Stimulated activated CD8-positive, alpha-beta memory T cell treated with anti-CD3 and anti-CD28 coated beads, Interleukin-12 subunit alpha, Interleukin-12 subunit beta, amount 100 ng/mL, for 4 hours (primary cell): ENCODE measurements around the gene VMP1.
"Not testable (repeated sequence)": the region's sequence is repeated elsewhere in the genome, so short reads cannot be mapped to it uniquely, and the experiment has no call there.

Source experiments
- DNase-seq: peaks from one replicate; pipeline ENCODE4 v3.0.0-alpha.2; 2020; ENCODE audit warnings: low read depth

VMP1 gene

DNA sequence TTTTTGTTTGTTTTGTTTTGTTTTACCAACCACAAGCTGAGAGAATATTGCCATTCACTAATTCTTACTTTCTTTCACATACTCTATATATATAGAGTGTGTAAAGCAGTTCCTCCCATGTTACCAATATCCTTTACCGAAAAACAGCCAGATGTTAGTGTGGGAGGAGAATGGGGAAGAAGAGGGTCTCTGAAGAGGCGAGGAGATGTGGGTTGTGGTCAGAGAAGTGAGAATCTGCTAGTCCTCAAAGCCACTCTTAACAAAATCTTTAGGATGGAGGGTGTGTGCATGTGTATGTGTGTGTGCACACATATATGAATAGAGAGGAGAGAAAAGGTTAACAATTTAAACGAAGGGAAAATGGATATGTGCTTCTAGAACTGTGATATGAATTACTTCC is 104.7 kb downstream of the VMP1 start:
- DNase-seq: no peak

DNA sequence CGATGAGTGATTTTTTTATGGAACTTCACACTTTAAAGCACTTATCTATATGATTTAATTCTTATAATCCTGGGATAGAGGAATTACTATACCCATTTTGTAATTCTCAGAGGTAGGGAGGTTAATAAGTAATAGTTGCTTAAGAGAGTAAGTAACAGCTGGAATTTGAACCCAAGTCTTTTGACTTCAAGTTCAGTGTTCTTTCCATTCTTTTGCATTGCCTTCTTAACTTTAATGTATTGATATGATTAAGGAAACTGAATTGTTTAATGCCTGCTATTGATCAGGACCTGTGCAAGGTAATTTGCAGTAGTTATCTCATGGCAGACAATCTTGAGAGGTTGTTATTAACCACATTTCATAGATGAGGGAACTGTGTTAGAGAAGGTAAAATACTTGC is 106.8 kb downstream of the VMP1 start:
- no peak for DNase-seq

DNA sequence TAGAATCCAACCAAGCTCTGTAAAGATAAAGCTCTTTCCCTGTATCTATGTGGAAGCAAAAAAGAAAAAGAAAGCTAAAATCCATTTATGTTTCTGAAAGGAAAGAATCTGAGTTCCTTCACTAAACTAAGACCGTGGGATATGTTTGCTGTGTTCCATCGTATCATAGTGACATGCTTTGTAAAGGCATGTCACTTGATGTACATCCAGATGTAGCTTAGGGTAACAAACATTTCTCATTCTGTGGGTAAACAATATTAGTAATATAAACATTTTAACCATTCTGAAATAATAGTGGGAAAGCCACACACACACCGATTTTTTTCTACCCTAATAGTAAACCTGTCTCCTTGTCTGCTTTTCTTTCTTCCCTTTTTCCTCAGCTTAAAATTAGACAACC is 107.2 kb downstream of the VMP1 start:
- no peak for DNase-seq

DNA sequence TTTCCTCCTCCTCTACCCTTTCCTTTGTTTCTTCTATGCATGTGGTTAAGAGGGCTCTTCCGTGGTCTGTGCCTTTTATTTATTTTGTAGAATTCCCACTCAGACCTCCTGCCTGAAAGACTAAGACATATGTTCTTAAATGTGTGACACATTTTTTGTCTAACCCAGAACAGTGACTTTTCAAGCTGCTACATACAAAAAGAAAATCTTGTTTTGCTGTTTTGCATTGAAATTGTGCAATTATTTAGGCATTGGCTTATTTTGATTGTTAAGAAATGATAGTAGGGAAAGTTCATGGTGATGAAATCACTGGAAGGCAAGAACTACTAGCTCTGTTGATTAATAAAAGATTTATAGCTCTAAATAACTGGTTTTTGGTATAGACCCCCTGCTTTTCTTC is 108.5 kb downstream of the VMP1 start:
- no peak for DNase-seq

DNA sequence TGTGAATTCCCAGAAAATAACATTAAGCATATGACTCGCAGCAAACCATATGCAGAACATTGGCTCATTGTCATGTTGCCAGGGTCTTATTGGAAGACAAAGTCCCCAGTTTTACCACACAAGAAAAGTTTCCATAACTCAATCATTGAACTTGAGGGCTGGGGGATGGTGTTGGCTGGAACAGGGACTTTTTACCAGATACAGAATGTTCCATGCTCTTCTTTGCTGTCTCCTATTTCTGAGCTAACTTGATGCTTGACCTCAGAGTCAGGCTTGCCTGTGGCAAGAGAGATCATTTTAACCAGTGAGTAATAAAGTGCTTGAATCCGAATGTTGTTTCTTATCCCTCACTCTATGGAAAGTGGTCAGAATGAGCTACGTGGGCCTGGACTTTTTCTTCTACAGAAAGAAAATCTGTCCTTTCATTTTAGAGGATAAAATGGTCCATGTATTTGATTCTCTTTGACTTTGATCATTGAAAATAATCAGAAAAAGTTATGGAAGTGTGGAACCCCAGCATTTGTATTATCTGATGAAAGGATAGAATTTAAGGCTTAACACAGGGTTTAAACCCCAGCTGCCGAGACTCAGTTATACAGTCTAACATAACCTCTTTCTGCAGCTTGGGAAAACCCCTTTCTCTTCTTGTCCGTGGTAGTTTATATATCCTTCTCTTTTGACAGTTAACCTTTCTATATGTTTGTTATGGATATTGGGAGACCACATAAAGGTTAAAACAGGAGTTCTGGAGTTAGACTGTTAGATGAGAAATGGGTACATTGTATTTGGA is 118.3 kb downstream of the VMP1 start:
- no peak for DNase-seq

DNA sequence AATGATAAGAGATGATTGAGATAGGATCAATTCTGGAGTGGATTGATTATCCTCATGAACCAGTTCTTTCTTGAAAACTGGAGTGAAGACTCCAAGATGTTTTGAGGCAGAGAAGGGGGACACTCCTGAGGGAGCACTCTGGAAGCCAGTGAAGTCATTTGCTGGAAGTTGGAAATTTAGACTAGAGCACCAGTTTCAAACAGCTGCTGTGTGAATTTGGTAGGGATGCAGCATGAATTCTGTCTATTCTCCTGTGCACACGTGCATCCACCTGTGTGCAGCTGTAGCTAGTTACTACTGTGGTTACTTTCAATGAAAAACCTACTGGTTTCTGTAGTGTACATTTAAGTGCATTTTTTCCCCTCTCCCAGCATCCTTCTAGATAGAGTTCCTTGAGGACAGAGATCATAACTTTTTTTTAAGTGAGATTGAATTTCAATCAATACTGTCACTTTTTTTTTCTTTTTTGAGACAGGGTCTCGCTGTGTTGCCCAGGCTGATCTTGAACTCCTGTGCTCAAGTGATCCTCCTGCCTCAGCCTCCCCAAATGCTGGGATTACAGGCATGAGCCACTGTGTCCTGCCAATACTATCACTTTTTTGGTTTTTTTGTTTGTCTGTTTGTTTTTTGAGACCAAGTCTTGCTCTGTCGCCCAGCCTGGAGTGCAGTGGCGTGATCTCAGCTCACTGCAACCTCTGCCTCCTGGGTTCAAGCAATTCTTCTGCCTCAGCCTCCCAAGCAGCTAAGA is 119.4 kb downstream of the VMP1 start:
- no peak for DNase-seq

DNA sequence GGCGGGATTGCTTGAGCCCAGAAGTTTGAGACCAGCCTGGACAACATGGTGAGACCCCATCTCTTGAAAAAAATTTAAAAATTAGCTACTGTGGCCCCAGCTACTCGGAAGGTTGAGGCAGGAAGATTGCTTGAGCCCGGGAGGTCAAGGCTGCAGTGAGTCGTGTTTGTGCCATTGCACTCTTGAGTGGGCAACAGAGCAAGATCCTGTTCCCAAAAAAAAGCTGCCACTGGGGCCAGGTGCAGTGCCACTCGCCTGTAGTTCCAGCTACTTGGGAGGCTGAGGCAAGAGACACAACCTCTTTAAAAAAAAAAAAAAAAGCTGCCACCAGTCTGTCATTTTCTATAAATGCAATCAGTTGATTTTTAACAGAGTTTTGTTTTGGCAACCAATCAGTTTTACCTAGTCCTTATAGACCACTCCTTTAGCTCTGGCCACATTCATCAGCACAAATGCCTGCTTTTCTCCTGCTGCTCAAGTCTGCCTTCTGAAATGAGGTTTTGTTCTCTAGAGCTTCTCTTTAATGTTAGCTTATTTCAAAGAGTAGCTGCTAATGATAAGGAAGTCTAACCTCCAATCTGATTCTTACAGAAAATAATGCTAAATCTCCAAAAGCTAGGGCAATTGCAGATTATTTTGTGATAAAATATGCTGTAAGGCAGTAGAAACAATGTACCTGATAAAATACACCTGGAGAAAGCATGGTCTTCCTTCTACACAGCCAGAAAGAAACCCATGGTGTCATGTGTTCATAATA is 120.4 kb downstream of the VMP1 start:
- no peak for DNase-seq

DNA sequence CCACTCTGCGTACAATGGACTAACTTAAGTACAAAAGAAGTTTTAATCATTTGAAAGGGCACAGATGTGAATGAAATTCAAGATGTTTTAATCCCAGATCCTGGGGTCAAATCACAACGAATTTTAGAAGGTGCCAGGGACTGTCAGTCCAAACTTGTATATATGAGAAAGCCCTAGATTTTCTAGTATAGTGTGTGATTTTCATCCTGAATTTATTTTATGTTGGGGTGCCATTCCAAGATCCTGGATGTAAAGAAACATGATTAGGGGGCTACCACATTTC is 121.0 kb downstream of the VMP1 start:
- no peak for DNase-seq

DNA sequence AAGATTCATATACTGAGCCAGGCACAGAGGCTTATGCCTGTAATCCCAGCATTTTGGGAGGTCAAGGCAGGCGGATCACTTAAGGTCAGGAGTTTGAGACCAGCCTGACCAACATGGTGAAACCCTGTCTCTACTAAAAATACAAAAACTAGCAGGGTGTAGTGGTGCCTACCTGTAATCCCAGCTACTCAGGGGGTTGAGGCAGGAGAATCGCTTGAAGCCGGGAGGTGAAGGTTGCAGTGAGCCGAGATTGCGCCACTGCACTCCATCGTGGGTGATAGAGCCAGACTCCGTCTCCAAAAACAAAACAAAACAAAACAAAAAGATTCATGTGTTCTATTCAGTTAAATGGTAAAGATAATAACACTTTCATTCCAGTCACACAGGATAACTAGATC is 121.4 kb downstream of the VMP1 start:
- not testable (repeated sequence) for DNase-seq

DNA sequence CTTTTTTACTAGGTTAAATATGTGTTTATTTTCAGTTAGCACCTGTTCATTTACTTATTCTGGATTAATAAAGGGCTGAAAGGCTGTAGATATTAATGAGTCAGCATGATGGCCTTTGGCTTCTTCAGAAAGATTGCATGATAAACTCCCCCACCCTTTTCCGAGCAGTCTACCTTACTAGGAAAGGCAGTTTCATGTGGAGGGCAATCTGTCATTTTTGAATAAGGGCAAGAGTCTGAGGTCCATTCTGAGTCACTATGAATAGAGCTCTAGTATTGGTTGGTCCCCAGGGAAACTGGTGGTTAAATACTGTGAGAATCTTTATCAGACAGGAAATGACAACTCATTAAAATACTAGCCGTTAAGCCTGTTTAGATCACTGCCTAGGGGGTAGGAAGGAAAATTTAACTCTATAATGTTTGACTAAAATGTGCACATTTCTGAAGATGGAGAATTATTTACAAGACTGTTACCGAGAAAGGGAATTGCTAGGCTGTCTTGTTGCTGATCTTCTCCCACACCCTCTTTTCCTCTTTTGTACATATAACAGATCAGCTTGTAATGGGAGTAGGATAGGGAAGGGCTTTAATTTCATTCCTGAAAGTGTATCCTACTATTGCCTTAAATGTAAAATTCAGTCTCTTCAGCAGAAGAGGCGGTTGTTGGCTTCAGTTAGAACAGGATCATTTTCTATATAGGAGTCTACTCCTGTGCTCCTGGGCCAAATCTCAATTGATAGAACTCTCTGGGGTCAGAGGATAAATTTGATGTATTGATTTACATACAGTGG is 122.0 kb downstream of the VMP1 start:
- DNase-seq: no peak

DNA sequence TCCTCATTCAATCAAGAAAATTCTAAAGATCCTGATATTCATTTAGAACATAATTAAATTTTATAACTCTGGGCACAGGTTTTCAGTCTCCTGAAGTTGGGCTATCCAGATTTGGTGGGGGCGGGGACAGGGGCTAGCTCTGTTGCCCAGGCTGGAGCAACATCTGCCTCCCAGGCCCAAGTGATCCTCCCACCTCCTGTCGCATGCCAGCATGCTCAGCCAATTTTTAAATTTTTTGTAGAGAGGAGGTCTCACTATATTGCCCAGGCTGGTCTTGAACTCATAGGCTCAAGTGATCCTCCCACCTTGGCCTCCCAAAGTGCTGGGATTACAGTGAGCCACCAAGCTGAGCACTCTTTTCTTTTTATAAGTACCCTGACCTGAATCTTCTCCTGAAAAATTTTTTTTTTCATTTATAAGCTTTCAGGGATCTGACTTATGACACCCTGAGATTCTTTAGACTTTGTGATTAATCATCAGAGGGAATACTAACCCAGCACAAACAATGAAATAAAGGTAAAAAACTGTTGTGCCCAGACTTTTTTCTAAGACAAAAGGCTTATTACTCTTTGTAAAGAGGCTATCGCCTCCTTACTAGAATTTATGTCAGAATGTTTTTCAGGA is 122.7 kb downstream of the VMP1 start:
- no peak for DNase-seq

DNA sequence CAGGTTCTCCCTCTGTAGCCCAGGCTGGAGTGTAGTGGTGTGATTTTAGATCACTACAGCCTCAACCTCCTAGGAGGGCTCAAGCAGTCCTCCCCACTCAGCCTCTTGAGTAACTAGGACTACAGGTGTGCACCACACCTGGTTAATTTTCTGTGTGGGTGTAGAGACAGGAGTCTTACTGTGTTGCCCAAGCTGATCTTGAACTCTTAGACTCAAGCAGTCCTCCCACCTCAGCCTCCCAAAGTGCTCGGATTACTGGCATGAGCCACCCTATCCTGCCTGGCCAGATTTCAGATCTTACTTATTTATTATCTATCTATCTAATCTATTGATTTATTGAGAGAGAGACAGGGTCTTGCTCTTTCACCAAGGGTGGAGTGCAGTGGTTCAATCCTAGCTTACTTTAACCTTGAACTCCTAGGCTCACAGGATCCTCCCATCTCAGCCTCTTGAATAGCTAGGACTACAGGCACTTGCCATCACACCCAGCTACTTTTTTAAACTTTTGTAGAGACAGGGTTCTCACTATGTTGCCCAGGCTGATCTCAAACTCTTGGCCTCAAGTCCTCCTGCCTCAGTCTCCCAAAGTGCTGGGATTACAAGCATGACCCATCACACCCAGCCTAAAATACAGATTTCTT is 123.5 kb downstream of the VMP1 start:
- DNase-seq: no peak

DNA sequence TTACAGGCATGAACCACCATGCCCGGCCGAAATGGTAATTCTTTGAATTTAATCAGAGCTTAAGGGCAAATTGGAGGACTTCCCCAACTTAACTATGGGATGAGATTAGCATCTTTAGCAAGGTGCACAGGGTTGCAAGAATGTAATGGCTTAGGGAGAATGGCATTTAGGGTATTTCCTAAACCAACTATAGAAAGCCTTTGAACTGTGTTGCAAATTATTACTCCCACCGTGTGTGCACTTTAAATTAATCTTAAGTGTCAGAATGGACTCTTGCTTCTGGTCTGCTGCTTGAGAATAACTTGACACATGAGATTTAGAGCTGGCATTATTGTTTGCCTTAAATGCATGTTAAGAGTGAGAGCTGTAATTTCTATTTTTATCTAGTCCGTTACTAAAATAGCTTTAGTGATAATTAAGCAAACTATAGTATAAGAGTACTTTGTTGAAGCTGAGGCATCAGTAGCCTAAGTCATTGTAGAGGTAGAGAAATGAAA is 125.5 kb downstream of the VMP1 start:
- DNase-seq: no peak

DNA sequence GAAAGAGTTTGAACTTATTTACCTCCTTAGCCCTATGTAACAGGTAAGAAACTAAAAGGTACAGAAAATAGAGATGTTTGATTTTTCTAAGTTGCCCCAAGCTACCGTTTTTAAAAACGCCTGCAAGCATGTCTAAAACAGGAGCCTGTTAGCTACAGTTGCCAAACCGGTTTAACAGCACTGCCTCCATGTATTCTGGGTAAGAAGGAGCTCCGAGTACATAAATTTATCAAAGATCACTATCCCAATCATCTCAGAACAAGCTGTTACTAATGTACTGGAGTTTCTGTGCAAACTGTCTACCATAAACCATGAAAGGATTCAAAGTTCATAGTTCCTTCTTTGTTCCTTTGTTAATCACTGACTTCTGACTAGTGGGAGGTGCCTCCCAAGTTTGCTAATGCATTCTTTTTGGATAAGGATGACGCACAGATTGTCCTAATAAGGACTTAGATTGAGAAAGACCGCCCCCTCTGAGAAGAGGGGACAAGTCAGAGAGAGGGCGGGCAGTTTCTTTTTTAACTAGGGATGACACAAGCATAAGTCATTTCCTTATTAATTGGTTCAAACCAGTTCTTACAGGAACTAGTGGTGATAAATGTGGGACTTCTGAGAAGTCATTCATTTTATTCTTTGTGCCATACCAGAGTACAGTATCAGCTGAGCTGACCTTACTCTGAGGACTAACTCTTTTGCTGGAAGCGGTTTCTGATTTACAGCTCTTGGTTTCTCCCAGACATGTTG is 130.0 kb downstream of the VMP1 start:
- peak; percentile 19 for DNase-seq

DNA sequence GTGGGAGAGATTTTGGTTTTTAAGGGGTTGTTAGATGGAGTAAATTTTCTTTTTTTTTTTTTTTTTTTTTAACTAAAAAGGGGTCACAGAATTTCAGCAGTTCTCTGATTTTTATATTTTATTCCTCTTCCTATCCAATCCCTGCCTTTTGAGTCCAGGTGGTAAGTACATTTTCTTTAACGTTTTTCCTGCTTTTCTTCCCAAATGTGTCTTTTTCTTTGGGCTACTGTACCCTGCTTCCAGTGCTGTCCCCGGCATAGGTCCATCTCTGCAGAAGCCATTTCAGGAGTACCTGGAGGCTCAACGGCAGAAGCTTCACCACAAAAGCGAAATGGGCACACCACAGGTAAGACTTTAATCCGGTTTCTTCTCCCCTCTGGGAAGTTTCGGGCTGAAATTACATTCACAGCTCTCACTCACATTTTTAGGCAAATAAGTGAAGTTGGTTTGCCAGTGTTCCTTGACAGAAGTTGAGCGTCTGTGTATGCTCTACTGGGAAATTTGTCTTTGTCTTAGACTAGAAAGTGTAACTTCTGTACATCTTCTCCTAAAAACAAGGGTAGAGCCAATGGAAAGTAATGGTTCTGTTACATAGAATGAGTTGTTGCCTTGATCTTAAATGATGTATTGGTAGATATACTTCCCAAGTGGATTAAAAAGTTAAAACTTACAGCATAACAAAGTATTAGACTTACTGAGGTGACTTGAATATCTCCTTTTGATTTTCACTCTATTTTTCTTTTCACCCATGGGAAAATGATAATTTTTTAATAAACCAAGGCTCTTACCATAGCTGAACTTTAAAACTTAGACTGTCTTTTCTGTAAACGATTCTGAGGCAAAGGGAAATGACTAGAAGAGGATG is 130.8 kb downstream of the VMP1 start:
- no peak for DNase-seq

DNA sequence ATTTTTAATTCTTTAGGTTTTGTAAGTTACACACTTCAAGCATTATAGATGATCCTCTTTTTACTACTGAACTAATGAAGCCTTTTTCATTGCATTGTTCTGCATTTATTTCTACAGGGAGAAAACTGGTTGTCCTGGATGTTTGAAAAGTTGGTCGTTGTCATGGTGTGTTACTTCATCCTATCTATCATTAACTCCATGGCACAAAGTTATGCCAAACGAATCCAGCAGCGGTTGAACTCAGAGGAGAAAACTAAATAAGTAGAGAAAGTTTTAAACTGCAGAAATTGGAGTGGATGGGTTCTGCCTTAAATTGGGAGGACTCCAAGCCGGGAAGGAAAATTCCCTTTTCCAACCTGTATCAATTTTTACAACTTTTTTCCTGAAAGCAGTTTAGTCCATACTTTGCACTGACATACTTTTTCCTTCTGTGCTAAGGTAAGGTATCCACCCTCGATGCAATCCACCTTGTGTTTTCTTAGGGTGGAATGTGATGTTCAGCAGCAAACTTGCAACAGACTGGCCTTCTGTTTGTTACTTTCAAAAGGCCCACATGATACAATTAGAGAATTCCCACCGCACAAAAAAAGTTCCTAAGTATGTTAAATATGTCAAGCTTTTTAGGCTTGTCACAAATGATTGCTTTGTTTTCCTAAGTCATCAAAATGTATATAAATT is 132.3 kb downstream of the VMP1 start:
- DNase-seq: no peak

DNA sequence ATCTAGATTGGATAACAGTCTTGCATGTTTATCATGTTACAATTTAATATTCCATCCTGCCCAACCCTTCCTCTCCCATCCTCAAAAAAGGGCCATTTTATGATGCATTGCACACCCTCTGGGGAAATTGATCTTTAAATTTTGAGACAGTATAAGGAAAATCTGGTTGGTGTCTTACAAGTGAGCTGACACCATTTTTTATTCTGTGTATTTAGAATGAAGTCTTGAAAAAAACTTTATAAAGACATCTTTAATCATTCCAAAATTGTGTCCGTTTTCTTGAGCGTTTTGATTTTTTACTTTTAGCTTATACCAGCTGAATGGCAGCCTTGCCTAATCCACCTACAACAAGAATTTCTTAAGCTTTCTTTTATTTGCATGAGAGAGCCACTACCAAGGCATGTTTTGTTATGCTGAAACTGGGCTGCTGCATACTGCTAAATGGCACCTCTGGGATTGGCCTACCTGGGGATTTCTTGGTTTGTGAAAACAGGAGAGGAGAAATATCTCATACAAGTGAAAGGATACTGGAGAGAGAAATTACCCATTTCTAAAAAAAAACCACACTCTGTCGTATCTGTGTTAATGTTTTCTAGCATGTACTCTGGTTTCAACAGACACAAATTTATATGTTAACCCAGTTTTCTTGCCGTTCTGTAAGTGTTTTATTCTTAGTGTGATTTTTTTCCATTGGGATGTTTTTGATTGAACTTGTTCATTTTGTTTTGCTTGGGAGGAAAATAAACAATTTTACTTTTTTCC is 133.1 kb downstream of the VMP1 start:
- no peak for DNase-seq
